Measurements from ENCODE around the gene TNFAIP8. TPM values are rescaled to one million over a fixed set of nuclear protein-coding genes. Genes with fewer than 3 reads are reported as not detected.

Gene TNFAIP8
- total and polyA plus RNA-seq, 8 donors: 5.7 to 14.2 (median 8.4) TPM

DNA sequence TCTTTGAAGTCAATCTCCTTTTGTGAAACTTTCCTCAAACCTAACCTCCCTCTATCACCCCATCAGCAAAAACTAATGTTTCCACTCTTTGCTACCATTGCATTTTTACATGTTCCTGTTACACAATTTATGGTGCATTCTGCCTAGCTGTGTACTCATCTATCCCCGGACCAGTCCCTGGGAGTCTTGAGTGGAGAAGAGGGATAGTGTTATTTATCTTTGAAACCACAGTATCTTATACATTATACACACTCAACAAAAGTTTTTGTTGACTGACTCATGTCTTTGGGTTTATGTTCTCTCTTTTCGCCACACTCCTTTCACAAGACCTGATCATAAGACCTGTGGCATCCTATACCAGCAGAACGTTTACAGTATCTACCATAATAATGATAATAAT, 26.4 kb downstream of the TNFAIP8 start:
- FAIRE-seq (no peak), DNase-seq (no peak), ATAC-seq (no peak)
- Histone ChIP-seq H3K9me3 (no peaks in the 10 kb centered on the region), H3K27ac (no peak overlapping the region), H3K4me1 (peaks cover under 1 to 3% (median 1%) of the 10 kb centered on the region in 3 donors), H3K4me3 (no peak overlapping the region), H3K36me3 (no peaks in the 10 kb centered on the region), H3K27me3 (no peaks in the 10 kb centered on the region)
- WGBS, 2 donors: 88 to 93% methylated on average over 3 of the region's 3 CpGs
- intact Hi-C loops (cut with DNase I): no loop called here
- TF ChIP-seq, protein P1, sequence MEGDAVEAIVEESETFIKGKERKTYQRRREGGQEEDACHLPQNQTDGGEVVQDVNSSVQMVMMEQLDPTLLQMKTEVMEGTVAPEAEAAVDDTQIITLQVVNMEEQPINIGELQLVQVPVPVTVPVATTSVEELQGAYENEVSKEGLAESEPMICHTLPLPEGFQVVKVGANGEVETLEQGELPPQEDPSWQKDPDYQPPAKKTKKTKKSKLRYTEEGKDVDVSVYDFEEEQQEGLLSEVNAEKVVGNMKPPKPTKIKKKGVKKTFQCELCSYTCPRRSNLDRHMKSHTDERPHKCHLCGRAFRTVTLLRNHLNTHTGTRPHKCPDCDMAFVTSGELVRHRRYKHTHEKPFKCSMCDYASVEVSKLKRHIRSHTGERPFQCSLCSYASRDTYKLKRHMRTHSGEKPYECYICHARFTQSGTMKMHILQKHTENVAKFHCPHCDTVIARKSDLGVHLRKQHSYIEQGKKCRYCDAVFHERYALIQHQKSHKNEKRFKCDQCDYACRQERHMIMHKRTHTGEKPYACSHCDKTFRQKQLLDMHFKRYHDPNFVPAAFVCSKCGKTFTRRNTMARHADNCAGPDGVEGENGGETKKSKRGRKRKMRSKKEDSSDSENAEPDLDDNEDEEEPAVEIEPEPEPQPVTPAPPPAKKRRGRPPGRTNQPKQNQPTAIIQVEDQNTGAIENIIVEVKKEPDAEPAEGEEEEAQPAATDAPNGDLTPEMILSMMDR (IDR thresholded peaks at IDR 0.05): no peak

DNA sequence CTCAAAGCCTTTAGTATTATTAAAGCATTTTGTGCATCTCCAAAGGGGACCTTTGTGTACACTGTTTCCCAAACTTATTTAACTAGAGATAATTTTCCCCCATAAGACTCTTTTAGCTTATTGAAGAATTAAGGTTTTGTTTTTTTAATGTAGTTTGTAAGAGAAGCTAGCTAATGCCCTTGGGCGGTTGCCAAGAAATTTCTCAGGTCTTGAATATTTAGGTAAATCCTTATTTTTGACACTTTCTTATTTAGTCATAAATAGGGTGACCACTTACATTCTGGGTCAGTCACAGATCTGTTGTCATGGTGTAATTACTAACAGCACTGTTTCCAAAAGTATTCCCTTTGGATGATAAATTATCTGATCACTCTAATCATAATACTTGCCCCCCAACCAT, 27.2 kb downstream of the TNFAIP8 start:
- DNase-seq (no peak), FAIRE-seq (no peak), ATAC-seq (no peak)
- no peak overlapping the region for H3K27ac ChIP-seq
- TF ChIP-seq, protein P1 (IDR thresholded peaks at IDR 0.05): no peak
- intact Hi-C loops (cut with DNase I): no loop called here
- H3K4me3 ChIP-seq: no peak overlapping the region
- no peaks in the 10 kb centered on the region for H3K36me3 ChIP-seq
- H3K27me3 ChIP-seq: no peaks in the 10 kb centered on the region
- 63 to 79% methylated on average over 1 of the region's 1 CpG for WGBS, 2 donors
- no peaks in the 10 kb centered on the region for H3K9me3 ChIP-seq
- peaks cover 9 to 12% (median 9%) of the 10 kb centered on the region in 3 donors for H3K4me1 ChIP-seq

DNA sequence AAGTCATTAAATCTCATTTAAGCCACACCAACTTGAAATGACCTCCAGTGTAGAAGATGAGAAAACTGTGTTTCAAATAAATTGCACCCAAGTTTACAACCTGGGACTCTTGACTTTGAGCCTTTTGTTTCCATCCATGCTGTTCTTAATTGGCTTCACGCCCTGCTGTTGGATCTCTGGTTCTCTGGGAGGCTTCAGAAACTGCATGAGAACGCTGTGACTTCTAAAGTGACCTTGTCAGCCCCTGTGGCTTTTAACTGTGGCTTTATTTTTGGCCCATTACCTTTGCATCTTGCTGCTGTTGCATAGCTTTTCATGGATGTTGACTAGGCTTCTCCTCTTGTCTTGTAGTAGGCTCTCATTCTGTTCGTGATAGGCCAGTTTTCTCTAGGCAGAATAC, 29.3 kb downstream of the TNFAIP8 start:
- WGBS, 2 donors: 75 to 79% methylated on average over 3 of the region's 3 CpGs
- Histone ChIP-seq H3K4me3 (no peak overlapping the region), H3K9me3 (no peaks in the 10 kb centered on the region), H3K27ac (no peak overlapping the region), H3K4me1 (peaks cover 12 to 16% (median 12%) of the 10 kb centered on the region in 3 donors), H3K27me3 (no peaks in the 10 kb centered on the region), H3K36me3 (no peaks in the 10 kb centered on the region)
- intact Hi-C loops (cut with DNase I): no loop called here
- TF ChIP-seq, protein P1 (IDR thresholded peaks at IDR 0.05): no peak
- ATAC-seq (no peak), DNase-seq (no peak), FAIRE-seq (no peak)

DNA sequence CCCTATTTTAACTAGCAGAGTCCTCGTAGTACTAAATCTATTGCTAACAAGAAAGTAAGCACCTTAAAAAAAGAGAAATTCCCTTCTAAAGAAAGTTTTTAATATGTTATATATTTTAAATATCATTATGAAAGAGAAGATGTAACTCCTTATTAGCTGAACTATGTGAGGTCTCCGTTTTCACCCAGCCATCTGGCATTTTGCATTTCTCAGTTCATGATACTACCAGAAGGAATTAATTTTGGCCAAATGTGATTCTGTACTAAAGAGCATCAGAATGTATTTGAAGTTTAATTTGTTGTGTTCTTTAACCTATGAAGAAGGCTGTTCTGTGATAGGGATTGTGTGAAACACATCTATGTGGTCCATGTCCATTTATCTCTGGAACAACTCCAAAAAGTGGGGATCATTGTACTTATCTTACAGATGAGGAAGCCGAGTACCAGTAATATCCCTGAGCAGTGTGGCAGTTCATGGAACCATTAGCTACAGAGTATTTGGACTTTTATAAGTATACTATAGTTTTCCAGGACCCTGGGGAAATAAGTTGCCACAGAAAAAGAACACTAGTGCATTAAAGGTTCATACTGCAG, 29.8 kb downstream of the TNFAIP8 start:
- FAIRE-seq (peak; percentile 26), DNase-seq (no peak), ATAC-seq (no peak)
- Histone ChIP-seq H3K4me3 (no peak overlapping the region), H3K27ac (no peak overlapping the region), H3K4me1 (peaks cover 12 to 16% (median 12%) of the 10 kb centered on the region in 3 donors), H3K27me3 (no peaks in the 10 kb centered on the region), H3K36me3 (no peaks in the 10 kb centered on the region), H3K9me3 (no peaks in the 10 kb centered on the region)
- 87 to 90% methylated on average over 3 of the region's 3 CpGs for WGBS, 2 donors
- intact Hi-C loops (cut with DNase I): no loop called here
- TF ChIP-seq, protein P1 (IDR thresholded peaks at IDR 0.05): no peak

DNA sequence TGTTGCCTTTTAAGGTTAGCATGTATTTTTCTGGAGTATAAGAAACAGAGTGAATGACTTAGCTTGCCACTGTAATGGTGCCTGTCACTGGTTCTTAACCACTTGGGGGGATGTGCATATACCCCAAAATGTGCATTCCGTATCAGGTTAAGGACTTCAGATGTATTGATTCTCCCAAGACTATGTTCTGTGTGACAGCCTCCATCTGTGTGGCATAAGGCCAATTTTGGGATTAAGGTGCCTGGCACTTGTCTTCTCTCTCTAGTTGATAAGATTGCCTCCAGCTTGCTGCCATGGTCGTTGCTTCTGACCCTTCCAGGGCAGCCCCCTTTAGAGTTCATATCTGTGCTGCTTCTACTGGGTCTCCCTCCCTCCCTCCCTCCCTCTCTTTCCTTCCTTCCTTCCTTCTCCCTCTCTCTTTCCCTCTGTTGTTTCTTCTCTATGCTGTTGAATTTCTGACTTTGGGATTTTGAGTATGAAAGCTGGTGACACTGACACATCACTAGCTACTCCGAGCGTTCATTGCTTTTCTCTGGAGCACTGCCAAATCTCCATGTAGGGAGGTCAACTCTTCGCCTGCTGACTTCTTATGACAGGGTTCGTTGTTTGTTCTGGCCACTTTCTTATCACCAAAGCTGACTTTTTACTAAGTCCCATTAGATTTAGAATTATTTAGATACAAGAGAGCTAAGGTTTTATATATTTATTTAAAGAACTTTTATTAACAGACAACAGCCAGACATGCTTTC, 31.0 kb downstream of the TNFAIP8 start:
- no peak overlapping the region for H3K27ac ChIP-seq
- no peaks in the 10 kb centered on the region for H3K36me3 ChIP-seq
- peaks cover 12 to 16% (median 12%) of the 10 kb centered on the region in 3 donors for H3K4me1 ChIP-seq
- TF ChIP-seq, protein P1 (IDR thresholded peaks at IDR 0.05): no peak
- H3K27me3 ChIP-seq: no peaks in the 10 kb centered on the region
- DNase-seq: peak in 2 of 6 donors; percentile 13 to 30
- intact Hi-C loops (cut with DNase I): no loop called here
- WGBS, 2 donors: 8 to 11% methylated on average over 6 of the region's 6 CpGs
- peak; percentile 63 to 86 (median 80) for ATAC-seq
- H3K4me3 ChIP-seq: no peak overlapping the region
- FAIRE-seq: no peak
- no peaks in the 10 kb centered on the region for H3K9me3 ChIP-seq
